ENCODE measurements around the gene AAK1.
"Not testable (repeated sequence)": the region's sequence is repeated elsewhere in the genome, so short reads cannot be mapped to it uniquely, and the experiment has no call there.

GRCh38 chr2:69647196-69647595 is 3.7 kb upstream of the AAK1 start:
- not testable (repeated sequence) for TF ChIP-seq POLR2AphosphoS5 (IDR thresholded peaks at IDR 0.05; ENCODE audit: low read length); CTCF (IDR thresholded peaks at IDR 0.05 in 2 of 3, conservative IDR thresholded peaks at IDR 0.05 in 1 of 3; ENCODE audit: control insufficient read depth in 2 of 3, extremely low read depth in 1 of 3, insufficient read depth in 1 of 3, low read depth in 3 of 3, low read length in 3 of 3); POLR2A (IDR thresholded peaks at IDR 0.05; ENCODE audit: low read depth, low read length); EZH2 (IDR thresholded peaks at IDR 0.05; ENCODE audit: borderline replicate concordance, control insufficient read depth, low read depth, low read length); BRCA1 (IDR thresholded peaks at IDR 0.05; ENCODE audit: low read depth, low read length); USF1 (IDR thresholded peaks at IDR 0.05; ENCODE audit: borderline replicate concordance, extremely low read length, insufficient read depth, low read depth, low read length); EGR1 (IDR thresholded peaks at IDR 0.05; ENCODE audit: borderline replicate concordance in 1 of 2, low read depth in 2 of 2, low read length in 2 of 2); REST (IDR thresholded peaks at IDR 0.05; ENCODE audit: low read depth, low read length); SUPT20H (IDR thresholded peaks at IDR 0.05; ENCODE audit: borderline replicate concordance, control insufficient read depth, low read depth, low read length); SIN3A (IDR thresholded peaks at IDR 0.05; ENCODE audit: low read depth, low read length)

Data from GM12878 (cell line).